ENCODE measurements around the gene NCOA3. TPM values are rescaled to one million over a fixed set of nuclear protein-coding genes. Genes with fewer than 3 reads are reported as not detected.

Gene NCOA3
- total and polyA plus RNA-seq, 2 of the 8 experiments (the other 6 are each of a cell fraction or from before 2014, with no cell fraction given), result 7.9 to 24.7 TPM

- TF ChIP-seq NRF1 (IDR thresholded peaks at IDR 0.05; ENCODE audit: low read depth, low read length) (no peak), KDM5A (IDR thresholded peaks at IDR 0.05; ENCODE audit: low read length) (no peak), SP2 (IDR thresholded peaks at IDR 0.05; ENCODE audit: low read length) (no peak), CHD2 (IDR thresholded peaks at IDR 0.05; ENCODE audit: low read length) (no peak), KDM4A (IDR thresholded peaks at IDR 0.05; ENCODE audit: low read depth, low read length, severe bottlenecking) (no peak), MAFK (IDR thresholded peaks at IDR 0.05; ENCODE audit: low read depth, low read length) (no peak), SUZ12 (IDR thresholded peaks at IDR 0.05; ENCODE audit: low read length) (no peak), POLR2A (IDR thresholded peaks at IDR 0.05; ENCODE audit: control extremely low read depth in 1 of 2, low read depth in 2 of 2, low read length in 2 of 2) (no peak), GTF2F1 (IDR thresholded peaks at IDR 0.05; ENCODE audit: borderline replicate concordance, low read depth, low read length) (no peak), CTBP2 (IDR thresholded peaks at IDR 0.05; ENCODE audit: borderline replicate concordance, insufficient read depth, insufficient read length, low read length) (no peak)
These were observed 21.0 kb upstream of the NCOA3 start (continued) for GRCh38 chr20:47480705-47481104.
